ENCODE measurements around the gene KRTAP2-2. TPM values are rescaled to one million over a fixed set of nuclear protein-coding genes. Genes with fewer than 3 reads are reported as not detected.

KRTAP2-2 gene
- total and polyA plus RNA-seq, 2 donors (not counting 3 experiments of a cell fraction or from before 2014, with no cell fraction given) = not detected

DNA sequence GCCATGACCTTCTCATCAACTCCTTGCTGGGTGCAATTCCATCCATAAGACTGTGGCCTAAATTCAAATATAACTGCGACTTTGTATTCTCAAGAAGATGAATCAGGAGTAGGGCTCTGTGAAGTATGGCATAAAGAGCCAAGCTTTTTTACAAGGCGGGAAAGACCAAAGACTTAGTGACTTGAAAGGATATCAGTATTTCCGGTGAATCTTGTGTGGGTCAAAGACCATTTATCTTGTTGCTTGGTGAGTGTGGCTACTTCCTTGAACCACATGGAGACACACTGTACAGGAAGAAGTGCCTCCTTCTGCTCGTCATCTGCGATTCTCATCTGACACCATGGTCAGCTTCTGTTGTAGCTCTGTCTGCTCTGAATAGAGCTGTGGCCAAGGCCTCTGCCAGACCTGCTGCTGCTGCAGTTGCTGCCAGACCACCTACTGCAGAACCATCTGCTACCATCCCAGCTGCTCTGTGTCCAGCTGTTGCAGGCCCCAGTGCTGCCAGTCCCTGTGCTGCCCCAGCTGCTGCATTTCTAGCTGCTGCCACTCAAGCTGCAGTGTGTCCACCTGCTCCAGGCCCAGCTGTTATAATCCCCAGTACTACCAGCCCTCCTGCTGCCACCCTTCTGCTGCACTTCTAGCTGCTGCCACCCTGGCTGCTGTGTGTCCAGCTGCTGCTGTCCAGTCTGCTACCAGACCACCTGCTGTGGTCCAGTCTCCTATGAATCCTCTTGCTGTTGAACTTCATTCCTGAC is 16.8 kb upstream of the KRTAP2-2 start:
- Histone ChIP-seq H3K9me3 (replicated peaks; ENCODE audit: control insufficient read depth, insufficient read depth, low read length) (no peaks in the 10 kb centered on the region), H4K20me1 (replicated peaks; ENCODE audit: control insufficient read depth, extremely low read depth, insufficient read depth, low read length) (no peaks in the 10 kb centered on the region), H3K27me3 (ENCODE audit: control insufficient read depth in 2 of 2, insufficient read depth in 2 of 2, low read length in 2 of 2) (no peaks in the 10 kb centered on the region), H3K27ac (ENCODE audit: insufficient read depth, low read depth, low read length) (no peak overlapping the region), H3K4me3 (replicated peaks in 1 of 3; ENCODE audit: insufficient read depth in 1 of 3, low read depth in 1 of 3, low read length in 3 of 3) (no peak overlapping the region), H3K9me1 (replicated peaks; ENCODE audit: control insufficient read depth, extremely low read depth, insufficient read depth, low read length) (no peaks in the 10 kb centered on the region), H3K36me3 (ENCODE audit: control insufficient read depth in 2 of 2, extremely low read depth in 1 of 2, insufficient read depth in 2 of 2, low read length in 2 of 2) (no peaks in the 10 kb centered on the region), H3K79me2 (ENCODE audit: control insufficient read depth, insufficient read depth, low read length) (no peaks in the 10 kb centered on the region), H3K9ac (replicated peaks; ENCODE audit: extremely low read depth, insufficient read depth, low read length) (no peak overlapping the region), H3K4me1 (ENCODE audit: control insufficient read depth, extremely low read depth, insufficient read depth, low read length) (no peaks in the 10 kb centered on the region), H2AFZ (ENCODE audit: low read depth, low read length) (no peak overlapping the region), H3K4me2 (ENCODE audit: insufficient read depth, low read length) (no peak overlapping the region)
- dilution Hi-C loops (cut with MboI; ENCODE audit: extremely low pct_ligation_motif_present, low sequenced_read_pairs) = no loop called here
- ChIA-PET POLR2A (no interaction called here), CTCF (no interaction called here)
- TF ChIP-seq GATA2 (IDR thresholded peaks at IDR 0.05; ENCODE audit: insufficient read depth, insufficient read length, low read depth, low read length) (no peak), FOS (IDR thresholded peaks at IDR 0.05; ENCODE audit: borderline replicate concordance, insufficient read depth, low read length) (no peak), POLR2A (IDR thresholded peaks at IDR 0.05; ENCODE audit: low read depth, low read length) (no peak), CTCF (IDR thresholded peaks at IDR 0.05; ENCODE audit: extremely low read depth in 1 of 2, insufficient read depth in 1 of 2, low read depth in 1 of 2, low read length in 2 of 2) (no peak), MAX (IDR thresholded peaks at IDR 0.05; ENCODE audit: insufficient read depth, insufficient read length) (no peak), MYC (IDR thresholded peaks at IDR 0.05; ENCODE audit: low read depth, low read length) (no peak), EZH2 (IDR thresholded peaks at IDR 0.05; ENCODE audit: borderline replicate concordance, low read depth, low read length, severe bottlenecking) (no peak), POLR2AphosphoS5 (IDR thresholded peaks at IDR 0.05; ENCODE audit: insufficient read depth, low read depth, low read length) (no peak), JUN (IDR thresholded peaks at IDR 0.05; ENCODE audit: borderline replicate concordance, insufficient read depth, insufficient read length, low read depth) (no peak)
- DNase-seq (ENCODE audit: low read depth, low spot score) (no peak), FAIRE-seq (no peak)
- intact Hi-C loops (cut with micrococcal nuclease) = no loop called here
- BruUV-seq (replicated peaks) = no TSS peak
